GM12875 (cell line): ENCODE results near the gene DNAJC10.
A peak's percentile ranks its signal among the peaks of the same experiment; 100 is the strongest.
"Not testable (repeated sequence)": the region's sequence is repeated elsewhere in the genome, so short reads cannot be mapped to it uniquely, and the experiment has no call there.

ENCODE experiments used
- H3K4me3 ChIP-seq: one replicate; pipeline ENCODE4 v1.5.1; 2011; ENCODE audit warnings: low read depth, low read length, control low read depth
- CTCF ChIP-seq: IDR thresholded peaks from 2 replicates; pipeline ENCODE4 v1.5.1; 2011; ENCODE audit warnings: low read depth, mild to moderate bottlenecking, control low read depth, inconsistent platforms, low read length, moderate library complexity, borderline replicate concordance; ENCODE audit not compliant: insufficient read depth

DNAJC10 gene

GRCh38 chr2:182713601-182714000, 2.5 kb upstream of the DNAJC10 start:
- TF ChIP-seq CTCF = no peak
- H3K4me3 ChIP-seq = no peak overlapping the region

DNA sequence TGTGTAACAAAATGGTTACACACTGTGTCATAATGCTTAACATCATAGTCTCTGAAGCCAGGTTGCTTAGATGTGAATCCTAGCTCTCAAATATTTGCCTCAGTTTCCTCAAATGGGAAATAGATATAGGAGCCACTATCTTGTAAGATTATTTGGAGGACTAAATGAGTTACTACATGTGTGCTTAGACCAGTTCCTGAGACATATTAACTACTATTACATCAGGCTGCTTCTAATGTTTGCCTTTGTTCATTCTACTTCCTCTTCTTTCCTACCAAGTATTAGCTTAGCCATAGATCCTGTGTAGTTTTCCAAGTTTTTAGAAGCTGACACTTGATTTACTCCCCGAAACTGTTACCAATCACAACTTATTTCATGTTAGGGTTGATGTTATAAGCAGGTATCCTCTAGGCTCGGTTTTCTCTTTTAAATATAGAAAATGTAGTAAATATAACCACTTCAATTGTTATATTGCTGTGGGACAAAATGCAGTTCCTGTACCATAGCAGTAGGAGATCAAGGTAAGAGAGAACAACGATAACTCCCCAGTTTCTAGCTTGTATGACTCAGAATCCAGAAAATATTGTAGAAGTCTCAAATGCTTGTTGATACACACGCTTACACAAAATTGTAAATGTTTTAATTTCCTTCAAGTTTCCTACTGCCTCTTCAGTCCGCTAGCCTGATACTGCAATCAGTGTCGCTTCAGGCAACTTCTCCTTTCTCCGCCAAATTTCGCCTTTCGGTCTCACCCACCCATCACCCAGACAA, 751 bp upstream of the DNAJC10 start:
- peak overlapping the region; percentile 95 for H3K4me3 ChIP-seq
- no peak for TF ChIP-seq CTCF

- peak overlapping the region; percentile 95 for H3K4me3 ChIP-seq
- no peak for TF ChIP-seq CTCF
Measured at GRCh38 chr2:182716650-182716979, 558 bp downstream of the DNAJC10 start.

DNA sequence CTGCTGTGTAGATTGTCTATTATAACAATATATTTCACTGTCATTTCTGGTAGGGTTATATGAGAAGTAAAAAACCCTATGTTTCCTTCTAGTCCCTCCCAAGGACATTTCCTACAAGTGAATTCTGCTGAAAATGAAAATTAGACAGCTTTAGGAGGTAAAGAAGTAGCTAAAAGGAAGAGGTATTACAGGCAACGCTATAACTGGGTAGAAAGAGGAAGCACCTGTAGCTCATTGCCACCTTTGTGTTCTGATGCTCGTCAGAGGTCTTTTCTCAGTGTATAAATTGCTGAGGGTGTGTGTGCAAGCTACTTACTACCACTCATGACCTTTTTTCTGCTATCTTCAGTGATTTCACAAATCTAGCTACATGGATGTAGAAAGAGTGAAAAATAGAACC, 1.4 kb downstream of the DNAJC10 start:
- H3K4me3 ChIP-seq = no peak overlapping the region
- TF ChIP-seq CTCF = no peak

- no peak overlapping the region for H3K4me3 ChIP-seq
- TF ChIP-seq CTCF = no peak
Measured at GRCh38 chr2:182717816-182718215, 1.8 kb downstream of the DNAJC10 start.

- no peak overlapping the region for H3K4me3 ChIP-seq
- no peak for TF ChIP-seq CTCF
Measured at GRCh38 chr2:182718459-182718858, 2.4 kb downstream of the DNAJC10 start.

GRCh38 chr2:182719116-182719515, 3.1 kb downstream of the DNAJC10 start:
- not testable (repeated sequence) for H3K4me3 ChIP-seq
